Fibroblast of skin of left biceps (primary cell): ENCODE data around the gene DDX46.
"Not testable (repeated sequence)": the region's sequence is repeated elsewhere in the genome, so short reads cannot be mapped to it uniquely, and the experiment has no call there.

Source experiments
- DNase-seq, 2 experiments: peaks; one replicate each; pipeline ENCODE4 v3.0.0-alpha.2; 2013; ENCODE audit warnings: low read depth in 2 of 2

DDX46 gene

GRCh38 chr5:134784241-134784920 is 25.8 kb downstream of the DDX46 start:
- no peak for DNase-seq

- no peak for DNase-seq
These were observed 26.5 kb downstream of the DDX46 start for GRCh38 chr5:134784946-134785620.

- no peak for DNase-seq
These were observed 29.1 kb downstream of the DDX46 start for GRCh38 chr5:134787692-134788091.

GRCh38 chr5:134791580-134791979 is 33.0 kb downstream of the DDX46 start:
- DNase-seq = no peak

- no peak for DNase-seq
These were observed 33.7 kb downstream of the DDX46 start for GRCh38 chr5:134792286-134792685.

- DNase-seq = no peak
These were observed 34.5 kb downstream of the DDX46 start for GRCh38 chr5:134793111-134793510.

GRCh38 chr5:134794082-134794481 is 35.5 kb downstream of the DDX46 start:
- no peak for DNase-seq

- DNase-seq = no peak
These were observed 36.2 kb downstream of the DDX46 start for GRCh38 chr5:134794819-134795218.

- no peak for DNase-seq
These were observed 39.9 kb downstream of the DDX46 start for GRCh38 chr5:134798468-134798867.

- no peak for DNase-seq
These were observed 45.2 kb downstream of the DDX46 start for GRCh38 chr5:134803821-134804220.

GRCh38 chr5:134813407-134813806 is 54.8 kb downstream of the DDX46 start:
- DNase-seq = no peak

- no peak for DNase-seq
These were observed 55.2 kb downstream of the DDX46 start for GRCh38 chr5:134813827-134814226.

GRCh38 chr5:134817006-134817405 is 58.4 kb downstream of the DDX46 start:
- no peak for DNase-seq

GRCh38 chr5:134818776-134819175 is 60.2 kb downstream of the DDX46 start:
- DNase-seq = no peak

- no peak for DNase-seq
These were observed 60.9 kb downstream of the DDX46 start for GRCh38 chr5:134819407-134819963.

- DNase-seq = no peak
These were observed 63.3 kb downstream of the DDX46 start for GRCh38 chr5:134821841-134822240.

- no peak for DNase-seq
These were observed 66.1 kb downstream of the DDX46 start for GRCh38 chr5:134824681-134825080.

GRCh38 chr5:134825212-134825611 is 66.6 kb downstream of the DDX46 start:
- DNase-seq = no peak

- peak in 1 of 2 experiments; percentile 34 for DNase-seq
These were observed 74.9 kb downstream of the DDX46 start for GRCh38 chr5:134833340-134834032.

- no peak for DNase-seq
These were observed 77.0 kb downstream of the DDX46 start for GRCh38 chr5:134835623-134836022.

- DNase-seq = no peak
These were observed 79.1 kb downstream of the DDX46 start for GRCh38 chr5:134837530-134838181.

- not testable (repeated sequence) for DNase-seq
These were observed 79.8 kb downstream of the DDX46 start for GRCh38 chr5:134838361-134838760.
